Middle frontal gyrus (tissue), 1 donor: ENCODE data around the gene KIAA1549.

Experiments used
- DNase-seq: peaks from one replicate; pipeline ENCODE4 v3.0.0-alpha.2; 2015; ENCODE audit warnings: low spot score; ENCODE audit errors: extremely low spot score

The KIAA1549 gene

DNA sequence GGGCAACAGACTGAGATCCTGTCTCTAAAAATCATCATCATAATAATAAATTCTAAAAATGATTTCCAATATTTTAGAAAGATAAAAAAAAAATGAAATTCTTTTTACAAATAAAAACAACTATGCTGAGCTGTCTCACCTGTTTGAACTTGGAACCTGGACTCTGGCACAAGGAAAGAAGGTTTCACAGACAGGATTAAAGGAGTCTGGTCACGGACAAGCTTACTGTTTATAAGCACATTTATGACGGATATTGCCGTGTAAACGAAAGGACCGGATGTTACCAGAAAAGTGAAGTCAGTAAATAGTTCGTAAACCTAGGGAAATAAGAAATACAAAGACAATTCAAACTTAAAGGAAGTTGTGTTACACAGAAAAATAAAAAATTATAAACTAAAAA, 70.2 kb downstream of the KIAA1549 start:
- no peak for DNase-seq

DNA sequence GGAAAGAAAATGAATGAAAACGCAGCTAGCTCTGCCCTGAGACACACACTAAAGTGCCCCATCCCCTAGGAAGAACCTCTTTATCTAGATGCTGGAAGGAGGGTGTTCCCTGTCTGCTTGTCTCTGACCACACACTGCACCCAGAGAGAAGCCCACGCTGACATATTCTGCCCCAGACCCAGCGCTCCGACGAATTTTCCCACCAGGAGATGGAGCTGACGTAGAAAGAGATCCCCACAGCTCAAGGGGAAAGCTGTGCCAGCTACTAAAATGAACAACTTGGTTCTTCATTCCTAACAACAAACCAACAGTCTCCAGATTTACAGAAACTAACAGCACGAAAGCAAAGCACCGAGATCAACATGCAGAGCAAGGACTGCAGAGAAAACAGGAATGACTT, 73.3 kb downstream of the KIAA1549 start:
- no peak for DNase-seq

DNA sequence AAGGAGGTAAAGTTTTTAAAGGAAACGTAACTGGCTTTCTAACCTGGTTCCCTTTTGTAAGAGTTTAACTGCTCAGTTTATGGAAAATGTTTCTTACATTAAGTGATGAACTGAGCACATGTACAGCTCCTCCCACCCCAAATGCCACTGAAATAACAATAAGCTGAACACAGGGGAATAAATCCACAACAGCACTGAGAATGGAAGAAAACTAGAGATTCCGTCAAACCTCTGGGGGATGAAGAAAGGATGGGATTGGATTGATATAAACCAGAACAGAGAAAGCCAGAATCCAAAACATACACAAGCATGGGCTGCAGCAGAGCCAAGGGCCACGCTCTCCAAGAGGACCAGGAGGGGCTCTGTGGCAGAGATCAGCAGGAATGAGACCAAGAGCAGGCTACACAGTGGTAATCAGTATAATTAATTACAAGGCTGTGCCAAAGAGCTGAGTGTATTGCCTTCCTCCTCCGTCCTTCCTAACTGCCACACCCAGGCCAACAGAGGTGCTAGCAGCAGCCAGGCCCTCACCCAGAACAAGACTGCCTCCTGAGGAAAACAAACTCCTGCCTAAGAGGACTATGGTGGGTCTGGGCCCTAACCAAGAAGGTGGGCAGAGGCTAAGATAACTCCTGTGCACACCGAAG, 73.9 kb downstream of the KIAA1549 start:
- DNase-seq = no peak

DNA sequence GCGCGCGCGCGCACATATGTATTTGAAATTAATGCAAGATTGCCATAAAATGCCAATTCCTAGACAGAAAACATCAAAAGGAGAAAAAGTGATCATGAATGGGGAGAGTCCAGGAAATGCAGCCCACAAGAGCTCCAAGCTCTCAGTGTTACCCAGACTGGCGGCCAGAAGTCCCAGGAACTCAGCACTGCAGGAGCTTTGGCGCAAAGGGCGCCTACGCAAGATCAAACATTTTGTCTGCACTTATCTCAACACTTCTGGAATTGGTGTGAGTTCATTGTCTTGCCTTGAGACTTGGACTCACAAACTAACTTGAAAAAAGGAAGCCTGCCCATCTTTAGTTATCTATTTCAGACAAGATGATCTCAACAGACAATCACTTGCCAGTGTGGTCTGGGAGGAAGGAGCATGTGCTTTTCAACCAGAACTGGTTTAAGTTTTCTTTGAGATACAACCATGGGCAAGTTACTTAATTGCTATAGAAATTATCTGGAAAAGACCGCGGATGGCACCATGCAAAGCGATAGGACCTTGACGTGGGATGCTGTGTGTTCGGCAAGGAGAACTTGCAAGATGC, 77.2 kb downstream of the KIAA1549 start:
- no peak for DNase-seq

DNA sequence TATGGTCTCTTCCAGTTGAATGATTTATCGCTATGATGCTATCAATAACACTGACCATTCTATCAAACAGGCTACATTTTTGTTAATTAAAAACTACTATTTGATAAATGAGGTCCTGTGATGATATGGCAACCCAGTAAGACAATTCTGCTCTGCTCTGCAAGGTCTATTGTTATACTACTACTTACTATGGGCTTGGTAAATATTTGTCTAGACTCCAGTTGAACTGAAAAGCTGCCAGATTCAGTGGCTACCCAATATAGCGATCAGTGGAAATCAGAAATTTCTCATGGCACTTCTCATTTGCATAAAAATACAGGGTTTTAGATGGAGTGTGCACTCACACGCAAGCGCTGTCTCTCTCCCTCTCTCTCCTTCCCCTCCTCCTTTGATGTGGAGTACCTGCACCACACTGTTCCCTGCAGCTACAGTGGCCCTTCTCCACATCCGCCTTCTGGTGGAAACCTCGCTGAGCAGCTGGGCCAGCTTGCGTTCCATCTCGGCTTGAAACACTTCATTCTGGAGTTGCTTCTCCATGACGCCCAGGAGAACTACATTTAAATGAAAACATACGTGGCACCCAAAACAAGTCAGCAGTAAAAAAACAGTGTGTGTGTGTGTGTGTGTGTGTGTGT, 77.9 kb downstream of the KIAA1549 start:
- no peak for DNase-seq

DNA sequence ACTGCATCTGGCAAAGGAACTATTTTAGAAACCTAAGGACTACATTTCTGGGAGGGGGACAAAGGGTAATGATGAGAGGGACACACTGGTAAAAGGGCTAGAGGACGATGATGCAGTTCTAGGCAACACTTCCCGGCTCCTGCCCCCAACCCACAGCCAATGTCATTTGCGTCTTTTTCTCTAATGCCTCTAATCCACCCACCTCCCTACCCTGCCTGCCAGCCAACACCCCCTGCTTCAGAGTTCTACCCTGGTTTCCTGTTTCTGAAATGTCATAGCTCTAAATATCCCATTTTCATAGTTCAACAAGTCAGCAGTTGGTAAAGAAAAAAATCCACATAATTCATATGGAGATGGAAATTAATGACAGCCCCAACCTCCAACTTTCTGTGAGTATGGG, 79.0 kb downstream of the KIAA1549 start:
- no peak for DNase-seq

DNA sequence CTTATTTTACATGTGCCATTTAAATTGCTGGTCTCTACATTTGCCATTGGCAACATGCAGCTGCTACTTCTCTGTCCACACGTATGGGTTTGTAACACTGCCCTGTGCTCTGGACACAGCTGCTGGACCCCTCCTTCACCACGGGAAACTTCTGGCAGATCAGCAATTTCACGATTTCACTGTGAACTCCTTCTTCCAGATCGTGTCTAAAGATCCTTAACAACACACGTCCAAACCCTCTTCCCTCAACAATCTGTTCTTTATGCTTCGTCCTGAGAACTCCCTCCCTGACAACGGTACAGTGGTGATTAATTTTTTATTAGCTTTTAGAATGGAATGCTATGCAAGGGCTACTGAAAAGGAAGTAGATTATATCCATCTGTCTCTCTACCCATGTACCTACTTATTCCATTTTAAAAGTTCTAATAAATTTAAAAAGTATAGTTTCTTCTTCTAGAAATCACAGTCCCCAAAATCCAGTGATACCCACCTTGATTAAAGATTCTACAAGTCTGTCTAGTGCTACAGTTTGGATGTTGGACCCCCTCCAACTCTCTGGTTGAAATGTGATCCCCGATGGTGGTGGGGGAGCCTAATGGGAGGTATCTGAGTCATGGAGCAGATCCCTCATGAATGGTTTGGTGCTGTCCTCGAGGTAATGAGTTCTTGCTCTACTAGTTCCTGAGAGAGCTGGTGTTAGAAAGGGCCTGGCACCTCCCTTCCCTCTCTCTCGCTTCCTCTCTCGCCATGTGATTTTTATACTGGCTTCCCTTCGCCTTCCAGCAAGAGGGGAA, 81.0 kb downstream of the KIAA1549 start:
- no peak for DNase-seq

DNA sequence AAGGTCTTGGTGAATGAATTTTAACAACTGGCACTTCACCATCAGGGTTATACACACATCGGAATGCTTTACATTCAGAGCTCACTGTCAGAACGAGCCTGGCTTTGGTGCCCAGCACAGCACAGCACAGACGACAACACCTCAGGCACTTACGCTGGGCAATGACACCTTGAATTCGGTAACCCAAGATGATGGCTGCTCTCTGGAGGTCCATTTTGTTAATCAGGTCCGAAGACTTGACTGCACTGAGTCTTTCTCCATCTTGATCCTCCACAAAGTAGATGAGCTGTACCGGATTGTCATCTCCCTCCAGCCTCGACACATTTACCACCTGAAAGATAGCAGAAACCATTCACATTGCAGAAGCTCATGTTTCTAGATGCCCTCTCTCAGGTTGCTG, 82.4 kb downstream of the KIAA1549 start:
- no peak for DNase-seq

DNA sequence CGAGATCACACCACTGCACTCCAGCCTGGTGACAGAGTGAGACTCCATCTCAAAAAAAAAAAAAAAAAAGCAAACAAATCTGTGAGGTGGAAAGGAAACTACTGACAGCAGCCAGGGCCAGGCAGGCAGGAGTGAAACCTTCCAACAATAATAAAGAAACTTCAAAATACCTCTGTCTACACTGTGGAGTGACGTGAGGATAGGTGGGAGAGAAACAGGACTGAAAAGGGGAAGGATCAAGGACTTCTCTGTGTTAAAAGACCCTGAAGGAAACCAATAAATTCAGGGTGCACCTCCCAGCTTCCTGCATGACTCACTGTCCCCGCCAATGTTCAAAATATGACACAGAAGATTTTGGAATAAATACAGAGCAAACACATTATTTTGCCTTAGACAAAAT, 82.9 kb downstream of the KIAA1549 start:
- no peak for DNase-seq

DNA sequence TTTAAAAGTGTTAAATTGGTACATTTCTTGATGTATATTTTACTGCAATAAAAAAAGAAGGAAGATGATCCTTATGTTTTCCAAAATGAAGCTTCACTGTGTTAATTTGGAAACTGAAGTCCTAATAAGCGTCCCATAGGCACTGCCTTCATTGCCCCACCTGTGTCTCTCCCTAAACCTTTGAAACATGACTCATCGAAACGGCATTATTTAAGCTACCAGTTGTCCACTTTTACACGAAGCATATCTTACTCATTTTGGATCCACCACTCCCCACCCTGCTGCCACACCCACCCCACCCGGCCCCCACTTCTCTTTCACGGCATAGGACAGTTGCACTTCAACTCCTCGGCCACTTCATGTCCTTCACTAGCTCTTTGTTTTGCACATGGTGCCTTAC, 85.5 kb downstream of the KIAA1549 start:
- no peak for DNase-seq

DNA sequence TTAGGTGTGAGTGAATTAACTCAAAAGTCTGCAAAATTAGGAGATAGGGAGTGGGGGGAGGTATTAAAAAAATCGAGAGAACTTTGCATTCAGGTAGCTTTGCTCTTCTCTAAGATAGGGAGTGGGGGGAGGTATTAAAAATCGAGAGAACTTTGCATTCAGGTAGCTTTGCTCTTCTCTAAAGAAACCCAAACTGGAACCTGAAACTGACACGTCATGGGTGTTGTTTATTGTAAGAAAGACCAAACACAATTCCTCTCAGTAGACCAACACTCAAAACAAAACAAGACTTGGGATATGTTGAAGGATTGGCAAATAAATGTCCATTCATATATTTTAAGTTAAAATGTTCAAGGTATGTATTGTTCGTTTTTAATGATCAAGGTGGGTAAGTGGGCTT, 87.9 kb downstream of the KIAA1549 start:
- DNase-seq = no peak

DNA sequence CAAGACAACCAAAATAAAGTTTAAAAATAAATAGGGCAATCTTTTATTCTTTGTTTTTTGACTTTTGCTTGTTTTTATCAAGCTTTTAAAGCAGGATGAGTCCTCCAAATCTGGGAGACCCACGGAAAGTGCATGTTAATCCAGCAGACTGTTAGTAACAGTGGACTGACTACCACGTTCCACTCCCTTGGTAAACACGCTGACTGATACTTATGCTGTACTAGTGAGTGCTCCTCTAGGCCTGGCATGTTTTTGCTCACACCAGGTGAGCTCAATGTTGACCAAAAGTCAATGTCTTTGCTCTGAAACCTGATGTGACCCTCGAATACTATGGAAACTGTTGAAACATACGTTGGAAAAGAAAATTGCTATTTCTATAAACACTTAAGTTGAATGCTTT, 88.4 kb downstream of the KIAA1549 start:
- DNase-seq = no peak

DNA sequence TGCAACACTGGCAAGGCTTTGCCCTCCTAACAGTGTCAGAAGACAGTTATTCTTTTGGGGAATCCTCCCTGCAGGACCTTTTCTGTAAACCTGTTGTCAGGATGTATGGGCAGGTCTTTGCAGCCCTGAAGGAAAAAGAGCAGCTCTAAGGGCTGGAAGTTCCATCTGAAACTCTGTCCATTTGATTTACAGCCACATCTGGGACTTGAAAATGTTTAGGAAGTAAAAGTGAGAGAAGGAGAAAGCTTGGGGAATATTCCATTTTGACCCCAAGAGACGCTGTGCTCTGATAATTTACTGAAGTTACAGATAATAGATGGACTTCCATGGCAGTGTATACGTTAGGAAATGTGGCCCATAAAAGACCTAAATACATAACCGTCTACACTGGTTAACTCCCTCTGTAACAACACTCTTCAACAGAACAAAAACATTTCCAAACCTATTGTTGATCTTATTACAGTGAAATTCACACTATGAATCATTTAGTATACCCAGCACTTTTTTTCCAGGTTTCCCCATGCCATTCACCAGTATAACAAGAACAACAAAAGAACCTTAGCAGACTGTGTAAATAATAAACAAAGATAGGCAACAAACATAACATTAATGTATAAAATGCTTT, 89.1 kb downstream of the KIAA1549 start:
- no peak for DNase-seq

DNA sequence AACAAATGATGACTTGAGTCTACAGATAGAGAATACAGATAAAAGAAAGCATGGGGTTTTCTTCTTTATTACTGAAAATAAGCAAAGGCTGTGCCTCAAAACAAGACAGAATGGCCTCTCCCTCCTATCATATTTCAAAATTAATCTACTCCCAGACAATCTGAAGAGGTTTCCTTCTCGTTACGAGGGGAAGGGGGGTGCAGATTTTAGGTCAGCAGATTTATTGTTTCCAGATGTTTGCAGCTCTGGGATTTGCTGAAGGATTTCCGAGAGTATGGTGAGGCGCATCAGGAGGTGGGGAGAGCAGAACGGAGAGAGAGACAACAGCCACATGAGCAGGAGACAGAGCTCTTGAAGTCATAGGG, 89.8 kb downstream of the KIAA1549 start:
- DNase-seq = no peak

DNA sequence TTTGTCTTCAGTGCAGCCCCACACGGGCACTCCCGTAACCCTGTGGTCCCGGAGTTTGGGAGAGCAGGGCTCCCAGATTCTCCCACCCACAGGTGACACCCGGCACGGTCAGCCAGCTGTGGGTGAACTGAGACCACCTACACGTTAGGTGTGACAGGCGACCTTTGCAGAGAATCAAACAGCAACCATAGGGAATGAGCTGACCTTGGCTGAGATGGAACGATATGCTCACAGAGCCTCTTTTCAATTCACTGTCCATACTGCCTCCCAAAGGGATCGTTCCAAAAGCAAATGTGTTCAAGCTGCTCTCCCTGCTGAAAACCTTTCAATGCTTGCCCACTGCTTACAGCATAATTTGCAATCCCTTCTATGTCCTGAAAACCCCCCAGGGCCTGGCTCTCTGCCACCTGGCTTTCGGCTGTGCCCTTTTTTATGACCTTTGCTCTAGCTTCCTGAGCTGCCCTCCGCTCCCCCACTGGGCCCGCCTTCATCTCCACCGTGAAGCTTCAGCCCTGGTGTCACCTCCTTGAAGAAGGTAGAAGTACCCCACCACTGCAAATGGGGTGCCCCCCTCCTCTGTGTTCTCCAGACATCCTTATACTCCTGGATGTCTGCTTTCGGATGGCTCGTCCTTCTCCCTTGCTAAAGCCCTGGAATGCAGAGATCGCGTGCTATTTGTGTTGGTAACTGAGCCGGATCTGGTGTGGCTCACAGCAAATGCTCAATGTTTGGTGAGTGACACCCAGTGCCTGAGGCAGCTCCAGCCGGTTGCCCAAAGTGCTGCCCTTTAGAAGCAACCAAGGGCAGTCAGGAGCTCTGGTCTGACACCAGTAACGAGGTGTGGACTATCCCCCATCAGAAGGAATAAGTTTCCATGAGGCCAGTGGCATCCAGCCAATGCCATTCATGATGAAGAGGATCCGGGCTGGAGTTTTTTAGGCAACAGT, 90.4 kb downstream of the KIAA1549 start:
- no peak for DNase-seq

DNA sequence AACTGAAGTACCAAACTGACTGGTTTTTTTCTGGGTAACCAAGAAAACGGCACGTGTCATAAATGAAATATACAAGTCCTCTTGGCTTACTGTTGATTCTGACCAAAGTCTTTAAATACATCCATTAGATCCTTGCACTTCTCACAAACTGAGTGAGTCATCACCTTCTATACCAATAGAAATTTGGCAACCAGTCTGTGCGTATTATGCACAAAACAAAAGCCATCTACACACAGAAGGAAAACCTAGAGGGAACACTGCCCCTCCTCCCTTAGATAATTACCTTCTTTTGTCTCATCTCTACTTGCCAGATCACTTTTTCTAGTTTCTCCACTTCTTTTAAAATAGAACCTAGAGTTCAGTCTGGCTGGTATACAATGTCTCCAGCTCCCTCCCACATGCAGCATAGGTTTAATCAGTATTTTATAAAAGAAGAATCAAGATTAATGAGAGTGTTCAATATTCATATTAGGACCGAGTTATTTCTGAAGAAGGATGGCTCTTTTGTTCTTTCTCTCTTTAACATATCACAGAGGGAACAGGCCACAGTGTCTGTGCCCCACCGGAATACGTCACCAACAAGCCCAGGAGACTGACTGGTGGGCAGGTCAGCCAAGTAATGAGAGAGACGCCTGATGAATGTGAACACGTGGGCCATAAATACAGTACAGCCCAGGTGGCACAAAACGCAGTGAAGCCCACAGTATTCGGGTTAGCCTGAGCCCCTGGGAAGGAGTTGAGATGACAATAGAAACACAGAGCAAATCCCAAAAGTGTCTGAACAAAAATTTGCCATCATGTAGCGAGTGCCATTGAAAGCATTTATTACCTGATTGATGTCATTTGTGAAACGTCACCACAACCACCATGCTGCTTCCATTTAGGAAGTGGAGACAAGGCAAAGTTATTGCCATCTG, 91.3 kb downstream of the KIAA1549 start:
- no peak for DNase-seq

DNA sequence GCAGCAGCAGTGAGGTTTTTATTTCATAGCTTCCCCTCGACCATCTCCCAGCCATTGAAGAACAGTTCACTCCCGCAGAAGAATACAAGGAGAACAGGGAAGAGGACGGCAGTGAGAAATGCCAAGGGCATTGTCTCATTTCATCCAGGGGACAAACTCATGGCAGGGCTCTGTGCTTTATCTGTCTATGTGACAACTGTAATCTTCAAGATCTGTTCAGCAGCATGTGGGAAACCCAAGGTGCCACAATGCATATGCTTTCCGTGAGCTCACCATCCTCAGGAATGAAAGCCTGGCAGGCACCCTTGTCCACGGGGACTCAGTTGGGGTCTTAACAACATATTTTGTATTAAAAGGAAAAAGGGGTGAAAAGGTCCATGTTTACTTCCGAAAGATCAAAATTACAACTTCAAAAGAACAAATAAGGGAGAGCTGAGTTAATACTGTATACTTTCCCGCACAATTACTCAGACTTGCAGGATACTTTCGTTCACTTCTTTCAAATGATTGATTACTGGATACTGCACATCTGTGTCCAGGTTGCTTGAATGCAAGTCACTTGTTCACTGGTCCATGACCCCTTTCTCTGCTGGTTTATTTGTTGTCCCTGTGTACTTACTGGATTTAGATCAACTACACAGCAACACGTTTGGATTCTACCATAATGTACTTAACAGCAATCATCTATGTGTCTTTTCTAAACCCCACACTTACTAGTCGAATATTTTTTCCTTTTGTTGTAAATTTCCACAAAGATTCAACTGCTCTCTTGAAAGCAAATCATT, 93.1 kb downstream of the KIAA1549 start:
- no peak for DNase-seq

DNA sequence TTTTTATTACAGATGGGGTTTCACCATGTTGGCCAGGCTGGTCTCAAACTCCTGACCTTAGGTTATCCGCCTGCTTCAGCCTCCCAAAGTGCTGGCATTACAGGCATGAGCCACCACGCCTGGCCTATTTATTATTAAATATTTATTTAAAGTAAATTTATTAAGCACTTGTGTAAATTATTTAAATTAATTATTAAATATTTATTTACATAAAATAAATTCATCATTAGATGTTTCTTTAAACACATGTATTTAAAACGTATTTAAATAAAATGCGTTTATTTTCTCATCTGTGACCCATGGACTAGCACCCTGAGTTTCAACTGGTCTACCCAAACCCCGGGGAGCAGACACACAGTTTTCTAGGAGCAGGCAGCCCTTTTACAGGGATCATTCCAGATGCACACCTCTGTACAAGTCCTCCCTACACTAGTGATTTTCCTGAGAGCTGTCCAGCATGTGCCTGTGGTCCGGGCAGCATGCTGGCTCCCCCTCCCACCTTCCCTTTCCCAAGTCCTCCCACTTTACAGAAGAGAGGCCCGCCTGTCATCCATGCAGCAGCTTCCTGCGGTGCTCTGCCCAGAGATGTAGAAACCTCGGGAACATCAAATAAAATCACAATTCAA, 94.0 kb downstream of the KIAA1549 start:
- no peak for DNase-seq
